Measurements from ENCODE around the gene KDM2A.
"Not testable (repeated sequence)": the region's sequence is repeated elsewhere in the genome, so short reads cannot be mapped to it uniquely, and the experiment has no call there.

KDM2A gene

DNA sequence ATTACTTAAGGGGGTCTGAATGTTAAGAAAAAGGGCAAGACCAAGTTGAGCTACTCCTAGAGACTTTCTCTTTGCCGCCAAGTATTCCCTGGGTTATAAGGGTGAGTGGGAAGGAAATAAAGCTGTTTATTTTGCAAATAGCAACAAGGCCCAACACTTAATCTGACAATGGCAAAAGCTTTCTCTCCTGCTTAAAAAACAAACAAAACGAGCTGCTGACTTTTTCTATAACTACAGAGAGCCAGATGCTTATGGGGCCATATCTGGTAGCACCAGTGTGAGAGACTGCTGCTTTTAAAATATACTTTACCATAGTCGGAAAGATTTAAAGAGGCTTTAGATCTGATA lies 2.3 kb upstream of the KDM2A start:
- peak overlapping the region in 1 of 21 experiments; percentile 99 for H3K27ac ChIP-seq
- H3K4me3 ChIP-seq: no peak overlapping the region

DNA sequence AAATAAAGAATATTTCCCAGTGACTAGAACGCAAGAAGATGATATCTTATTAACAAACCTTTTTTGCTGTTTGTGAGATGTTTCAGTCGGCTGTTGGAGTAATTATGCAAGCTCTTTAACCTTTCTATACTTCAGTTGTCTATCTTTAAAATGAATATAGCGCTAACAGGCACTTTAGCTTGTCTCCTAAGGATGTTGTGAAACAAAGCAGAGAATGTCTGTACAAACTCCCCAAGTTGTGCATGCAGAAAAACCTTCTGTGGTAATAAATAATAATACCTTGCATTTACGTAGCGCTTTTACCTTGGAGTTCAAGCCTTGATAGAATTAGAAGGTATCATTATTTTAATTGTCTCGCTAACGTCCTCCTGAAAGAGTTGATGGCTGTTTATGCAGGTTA lies 1.9 kb upstream of the KDM2A start:
- Histone ChIP-seq H3K4me3 (peak overlapping the region in 3 of 7 experiments; percentile 23 to 94 (median 59)), H3K27ac (peak overlapping the region in 19 of 21 experiments; percentile 30 to 99 (median 98))

DNA sequence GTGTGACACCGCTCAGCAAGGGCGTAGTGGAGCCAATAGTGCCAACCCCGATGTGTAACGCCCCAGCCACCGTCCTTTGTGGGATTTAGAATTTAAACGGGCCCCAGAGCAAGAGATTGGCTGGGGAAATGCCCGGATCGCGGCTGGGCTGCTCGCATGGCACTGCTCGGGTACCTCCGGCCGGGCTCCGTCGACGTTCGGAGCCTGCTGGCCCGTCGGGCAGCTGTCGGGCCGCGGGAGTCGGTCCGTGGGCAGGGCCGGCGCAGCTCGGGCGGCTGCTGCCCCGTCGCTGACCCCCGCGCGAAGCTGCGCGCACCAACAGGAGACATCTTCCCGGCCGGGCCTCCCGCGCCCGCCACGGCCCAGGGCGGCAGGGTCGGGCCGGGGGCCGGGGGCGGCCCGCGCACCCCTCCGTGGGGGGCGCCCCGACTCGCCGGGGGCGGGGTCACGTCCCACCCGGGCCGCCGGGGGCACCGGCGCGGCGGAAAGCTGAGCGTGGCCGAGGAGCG lies 1.3 kb upstream of the KDM2A start:
- peak overlapping the region; percentile 43 to 94 (median 59) for H3K4me3 ChIP-seq
- H3K27ac ChIP-seq: peak overlapping the region; percentile 30 to 99 (median 98)

DNA sequence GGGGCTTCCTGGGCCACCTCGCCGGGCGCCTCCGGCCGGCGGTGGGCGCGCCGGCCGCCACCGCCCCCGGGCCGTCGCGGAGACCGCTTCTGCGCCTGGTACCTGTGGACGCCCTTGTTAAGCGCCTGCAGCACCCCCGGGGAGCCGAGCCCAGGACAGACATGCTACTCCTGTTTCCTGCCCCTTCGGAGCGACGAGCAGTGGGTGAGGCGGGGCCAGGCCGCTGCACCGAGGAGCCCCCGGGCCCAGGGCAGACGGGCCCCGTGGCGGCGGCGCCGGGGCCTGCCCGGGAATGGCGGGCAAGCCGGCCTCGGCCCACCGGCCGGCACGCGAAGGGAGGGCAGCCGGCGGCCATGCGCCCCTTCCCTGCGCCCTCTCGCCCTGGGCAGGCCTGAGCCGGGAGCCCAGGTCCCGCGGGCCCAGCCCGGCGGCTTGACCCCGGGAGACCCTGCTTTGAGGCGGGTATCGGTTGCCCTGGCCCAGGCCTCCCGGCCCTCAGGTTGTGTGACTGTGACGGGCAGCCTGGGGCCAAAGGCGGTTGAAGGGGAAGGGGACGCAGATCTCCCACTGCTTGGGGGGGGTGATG lies 789 bp upstream of the KDM2A start:
- peak overlapping the region; percentile 43 to 94 (median 59) for H3K4me3 ChIP-seq
- H3K27ac ChIP-seq: peak overlapping the region; percentile 72 to 99 (median 98)

- Histone ChIP-seq H3K4me3 (peak overlapping the region; percentile 56 to 94 (median 80)), H3K27ac (peak overlapping the region; percentile 83 to 99 (median 98))
Observed at GRCh38 chr11:67119585-67120391, 725 bp downstream of the KDM2A start.

DNA sequence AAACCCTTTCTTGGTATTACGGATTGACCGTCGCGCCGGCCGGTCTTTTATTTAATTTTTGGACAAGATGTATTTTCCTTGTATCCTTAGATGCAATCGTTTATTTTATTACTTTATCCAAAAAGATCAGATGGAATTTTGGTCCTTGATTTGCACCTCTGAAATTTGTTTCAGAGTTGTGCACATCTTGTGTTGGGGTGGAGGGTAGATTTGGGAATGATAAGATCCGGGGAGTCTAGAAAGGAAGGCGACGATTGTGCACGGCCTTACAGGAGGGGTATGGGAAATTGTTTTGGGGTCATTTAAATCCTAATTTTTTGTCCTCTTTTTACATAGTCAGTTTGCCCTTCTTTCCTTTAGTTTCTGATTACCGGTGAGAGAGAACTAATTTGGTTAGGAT lies 1.4 kb downstream of the KDM2A start:
- peak overlapping the region in 20 of 21 experiments; percentile 83 to 99 (median 98) for H3K27ac ChIP-seq
- peak overlapping the region; percentile 56 to 94 (median 80) for H3K4me3 ChIP-seq

DNA sequence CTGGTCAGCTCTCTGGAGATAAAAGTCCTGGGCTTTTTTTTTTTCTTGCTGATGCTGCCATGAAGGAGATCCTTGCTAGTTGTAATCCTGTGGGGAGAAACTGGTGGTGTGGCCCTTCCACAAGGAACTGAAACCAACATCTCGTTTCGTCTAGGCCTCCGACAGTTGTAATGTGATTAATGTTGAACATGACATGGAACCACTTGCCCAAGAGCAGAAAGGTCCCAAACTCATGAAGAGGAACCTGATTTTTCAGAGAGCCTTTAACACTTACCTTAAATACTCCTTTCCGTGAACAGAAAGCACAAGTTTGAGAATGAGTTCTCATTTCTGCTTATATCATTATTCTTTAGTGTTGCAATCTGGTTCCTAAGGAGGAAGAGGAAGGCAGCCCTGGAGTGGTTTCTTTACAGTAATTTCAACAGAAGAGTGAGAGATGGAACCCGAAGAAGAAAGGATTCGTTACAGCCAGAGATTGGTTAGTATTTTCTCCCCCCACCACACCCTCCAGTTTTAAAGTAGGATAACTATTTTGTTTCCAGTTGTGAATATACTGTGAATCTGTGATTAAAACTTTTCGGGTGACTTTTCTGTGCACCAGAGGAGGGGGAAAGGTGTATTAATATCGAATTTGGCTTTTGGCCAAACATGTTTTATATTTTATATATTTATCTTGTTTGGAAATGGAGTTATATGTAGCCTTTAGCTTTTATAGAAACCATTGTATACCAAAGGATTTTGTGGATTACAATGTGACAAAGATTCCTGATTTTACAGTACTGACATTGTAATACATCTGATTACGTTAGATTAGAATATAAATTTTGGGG lies 2.0 kb downstream of the KDM2A start:
- peak overlapping the region; percentile 56 to 94 (median 80) for H3K4me3 ChIP-seq
- peak overlapping the region in 20 of 21 experiments; percentile 51 to 99 (median 98) for H3K27ac ChIP-seq

DNA sequence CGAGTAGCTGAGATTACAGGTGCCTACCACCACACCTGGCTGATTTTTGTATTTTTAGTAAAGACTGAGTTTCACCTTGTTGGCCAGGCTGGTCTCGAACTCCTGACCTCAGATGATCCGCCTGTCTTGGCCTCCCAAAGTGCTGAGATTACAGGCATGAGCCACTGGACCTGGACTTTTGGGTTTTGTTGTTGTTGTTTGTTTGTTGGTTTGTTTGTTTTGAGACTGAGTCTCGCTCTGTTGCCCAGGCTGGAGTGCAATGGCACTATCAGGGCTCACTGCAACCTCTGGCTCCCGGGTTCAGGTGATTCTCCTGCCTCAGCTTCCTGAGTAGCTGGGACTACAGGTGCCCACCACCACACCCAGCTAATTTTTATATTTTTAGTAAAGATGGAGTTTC lies 4.7 kb downstream of the KDM2A start:
- not testable (repeated sequence) for H3K4me3 ChIP-seq
- H3K27ac ChIP-seq: peak overlapping the region in 2 of 21 experiments; percentile 5 to 11

DNA sequence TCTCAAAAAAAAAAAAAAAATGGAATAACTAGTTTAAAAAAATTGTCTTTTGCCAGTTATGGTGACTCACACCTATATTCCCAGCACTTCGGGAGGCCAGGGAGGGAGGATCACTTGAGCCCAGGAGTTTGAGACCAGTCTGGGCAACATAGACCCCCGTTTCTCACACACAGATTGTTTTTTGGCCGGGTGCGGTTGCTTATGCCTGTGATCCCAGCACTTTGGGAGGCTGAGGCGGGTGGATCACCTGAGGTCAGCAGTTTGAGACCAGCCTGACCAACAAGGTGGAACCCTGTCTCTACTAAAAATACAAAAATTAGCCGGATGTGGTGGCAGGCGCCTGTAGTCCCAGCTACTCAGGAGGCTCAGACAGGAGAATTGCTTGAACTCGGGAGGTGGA lies 7.2 kb downstream of the KDM2A start:
- not testable (repeated sequence) for H3K4me3 ChIP-seq, H3K27ac ChIP-seq

DNA sequence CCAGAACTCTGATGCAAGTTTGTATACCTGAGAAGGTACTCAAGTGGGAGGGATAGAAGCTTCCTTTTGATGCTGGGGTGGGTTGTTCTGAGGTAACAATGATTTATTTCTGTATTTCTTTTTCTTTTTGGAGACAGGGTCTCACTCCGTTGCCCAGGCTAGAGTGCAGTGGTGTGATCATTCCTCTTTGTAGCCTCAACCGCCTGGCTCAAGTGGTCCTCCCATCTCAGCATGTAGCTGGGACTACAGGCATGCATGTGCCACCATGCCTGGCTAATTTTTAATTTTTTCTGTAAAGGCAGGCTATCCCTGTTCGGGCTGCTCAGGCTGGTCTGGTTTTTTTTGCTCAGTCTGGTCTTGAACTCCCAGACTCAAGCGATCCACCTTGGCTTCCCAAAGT lies 7.9 kb downstream of the KDM2A start:
- Histone ChIP-seq H3K27ac (no peak overlapping the region), H3K4me3 (no peak overlapping the region)

GRCh38 chr11:67130861-67131260 lies 11.8 kb downstream of the KDM2A start:
- not testable (repeated sequence) for H3K27ac ChIP-seq, H3K4me3 ChIP-seq

DNA sequence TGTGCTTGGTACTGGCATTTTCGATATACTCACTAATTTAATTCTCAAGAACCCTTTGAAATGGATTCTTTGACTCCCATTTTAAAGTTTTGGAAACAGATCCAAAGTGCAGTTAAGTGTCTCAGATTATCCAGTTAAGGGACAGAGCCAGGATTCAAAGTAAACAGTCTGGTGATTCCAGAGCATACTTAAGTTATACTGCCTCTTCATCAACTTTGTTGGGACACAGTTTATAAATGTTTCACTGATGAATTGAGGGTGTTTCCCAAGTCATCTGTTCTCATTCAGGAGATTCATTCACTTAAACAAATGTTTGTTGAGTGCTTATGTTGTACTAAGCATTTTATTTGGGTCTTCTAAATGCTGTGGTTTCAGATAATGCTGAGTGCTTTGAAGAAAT lies 17.1 kb downstream of the KDM2A start:
- Histone ChIP-seq H3K4me3 (no peak overlapping the region), H3K27ac (no peak overlapping the region)

DNA sequence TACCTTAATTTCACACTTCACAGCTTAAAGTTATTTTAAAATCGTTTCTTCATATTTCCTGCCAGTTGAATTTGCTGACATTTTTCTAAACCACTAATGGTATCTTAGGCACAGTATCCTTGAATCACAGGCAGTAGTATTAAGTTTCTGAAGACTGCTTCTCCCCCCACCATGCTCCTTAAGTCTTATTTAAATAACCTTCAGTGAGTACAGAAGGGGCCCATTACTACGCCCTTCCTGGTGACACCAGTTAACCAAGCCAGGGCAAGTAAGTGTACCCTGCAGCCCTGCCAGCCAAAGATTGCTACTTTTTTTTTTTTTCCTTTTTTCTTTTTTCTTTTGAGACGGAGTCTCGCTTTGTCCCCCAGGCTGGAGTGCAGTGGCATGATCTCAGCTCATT lies 19.9 kb downstream of the KDM2A start:
- no peak overlapping the region for H3K27ac ChIP-seq
- no peak overlapping the region for H3K4me3 ChIP-seq

DNA sequence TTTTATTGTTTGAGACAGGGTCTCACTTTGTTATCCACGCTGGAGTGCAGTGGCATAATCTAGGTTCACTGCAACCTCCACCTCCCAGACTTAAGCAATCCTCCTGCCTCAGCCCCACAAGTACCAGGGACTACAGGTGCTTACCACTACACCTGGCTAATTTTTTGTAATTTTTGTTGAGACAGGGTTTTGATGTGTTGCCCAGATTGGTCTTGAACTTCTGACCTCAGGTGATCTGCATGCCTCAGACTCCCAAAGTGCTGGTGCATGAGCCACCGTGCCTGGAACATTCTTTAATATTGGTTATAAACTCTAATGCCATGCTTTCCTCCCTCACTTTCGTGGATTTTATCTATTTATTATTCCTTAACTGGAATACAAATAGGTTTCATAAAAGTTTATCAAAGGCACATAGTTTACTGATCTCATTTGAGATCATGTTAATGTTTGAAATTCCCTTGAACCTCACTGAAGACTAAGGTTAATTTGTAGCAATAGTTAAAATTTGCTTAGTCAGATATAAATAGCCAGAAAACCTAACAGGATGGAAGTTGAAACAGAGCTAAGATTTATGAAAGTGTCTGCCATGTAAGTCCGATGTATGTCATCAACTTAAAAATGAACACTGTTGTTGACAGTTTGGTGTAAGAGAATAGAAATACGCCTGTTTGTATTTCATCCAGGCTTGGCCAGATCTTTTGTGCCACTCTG lies 27.6 kb downstream of the KDM2A start:
- no peak overlapping the region for H3K4me3 ChIP-seq

GRCh38 chr11:67153971-67154370 lies 34.9 kb downstream of the KDM2A start:
- no peak overlapping the region for H3K27ac ChIP-seq
- H3K4me3 ChIP-seq: no peak overlapping the region

More for the DNA sequence above, 27.6 kb downstream of the KDM2A start:
- no peak overlapping the region for H3K27ac ChIP-seq

- H3K4me3 ChIP-seq: no peak overlapping the region
- no peak overlapping the region for H3K27ac ChIP-seq
Observed at GRCh38 chr11:67154726-67155125, 35.7 kb downstream of the KDM2A start.

DNA sequence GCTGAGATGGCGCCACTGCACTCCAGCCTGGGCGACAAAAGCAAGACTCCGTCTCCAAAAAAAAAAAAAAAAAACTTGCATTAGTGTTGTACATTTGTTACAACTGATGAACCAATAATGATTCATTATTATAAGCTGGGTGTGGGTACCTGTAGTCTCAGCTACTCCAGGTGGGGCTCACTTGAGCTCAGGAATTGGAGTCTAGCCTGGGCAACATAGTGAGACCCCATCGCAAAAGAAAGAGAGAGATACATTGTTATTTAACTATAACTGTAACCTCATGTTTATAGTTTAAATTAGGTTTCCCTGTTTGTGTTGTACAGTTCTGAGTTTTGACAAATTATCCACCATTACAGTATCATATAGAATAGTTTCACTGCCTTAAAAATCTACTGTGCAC lies 38.6 kb downstream of the KDM2A start:
- Histone ChIP-seq H3K27ac (no peak overlapping the region), H3K4me3 (no peak overlapping the region)

DNA sequence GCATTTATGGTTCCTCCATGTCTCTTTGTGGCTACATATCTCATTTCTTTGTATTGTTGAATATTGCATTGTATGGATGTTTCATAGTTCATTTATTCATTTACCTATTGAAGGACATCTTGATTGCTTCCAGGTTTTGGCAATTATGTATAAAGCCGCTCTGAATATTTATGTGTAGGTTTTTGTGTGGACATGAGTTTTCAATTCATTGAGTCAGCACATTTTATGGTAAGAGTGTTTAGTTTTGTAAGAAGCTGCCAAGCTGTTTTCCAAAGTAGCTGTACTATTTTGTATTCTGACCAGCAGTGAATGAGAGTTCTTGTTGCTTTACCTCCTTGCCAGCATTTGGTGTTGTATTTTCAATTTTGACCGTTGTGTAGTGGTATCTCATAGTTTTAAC lies 39.2 kb downstream of the KDM2A start:
- Histone ChIP-seq H3K27ac (peak overlapping the region in 1 of 21 experiments; percentile 17), H3K4me3 (no peak overlapping the region)

DNA sequence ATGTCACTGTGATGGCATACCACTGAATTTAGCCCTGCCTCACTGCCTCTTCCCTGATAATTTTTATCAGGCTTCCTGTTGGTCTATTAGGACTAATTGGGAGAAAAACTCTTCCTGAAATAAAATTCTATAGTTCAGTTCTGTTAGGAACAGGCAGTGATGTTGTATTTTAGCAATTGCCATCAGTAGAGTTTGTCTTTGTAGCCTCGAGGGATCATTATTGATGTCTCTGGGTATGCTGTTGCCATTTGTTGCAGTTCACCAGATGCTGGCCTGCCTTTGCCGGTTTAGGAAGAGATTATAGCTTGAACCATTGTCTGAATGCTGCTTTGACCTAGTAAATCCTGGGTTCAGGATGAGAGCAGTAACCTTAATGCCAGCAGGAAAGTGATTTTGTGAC lies 41.0 kb downstream of the KDM2A start:
- Histone ChIP-seq H3K4me3 (no peak overlapping the region), H3K27ac (no peak overlapping the region)

Data from skin epidermis (tissue), 12 donors.